DMS 273 treated with DMSO at 0.1 percent for 48 hours (cell line): Measurements from ENCODE around the gene PMAIP1.
"Not testable (repeated sequence)": the region's sequence is repeated elsewhere in the genome, so short reads cannot be mapped to it uniquely, and the experiment has no call there.

Experiments used
- DNase-seq: peaks from one replicate; lab custom pipeline; 2025; lab: John Stamatoyannopoulos, UW

Gene PMAIP1

DNA sequence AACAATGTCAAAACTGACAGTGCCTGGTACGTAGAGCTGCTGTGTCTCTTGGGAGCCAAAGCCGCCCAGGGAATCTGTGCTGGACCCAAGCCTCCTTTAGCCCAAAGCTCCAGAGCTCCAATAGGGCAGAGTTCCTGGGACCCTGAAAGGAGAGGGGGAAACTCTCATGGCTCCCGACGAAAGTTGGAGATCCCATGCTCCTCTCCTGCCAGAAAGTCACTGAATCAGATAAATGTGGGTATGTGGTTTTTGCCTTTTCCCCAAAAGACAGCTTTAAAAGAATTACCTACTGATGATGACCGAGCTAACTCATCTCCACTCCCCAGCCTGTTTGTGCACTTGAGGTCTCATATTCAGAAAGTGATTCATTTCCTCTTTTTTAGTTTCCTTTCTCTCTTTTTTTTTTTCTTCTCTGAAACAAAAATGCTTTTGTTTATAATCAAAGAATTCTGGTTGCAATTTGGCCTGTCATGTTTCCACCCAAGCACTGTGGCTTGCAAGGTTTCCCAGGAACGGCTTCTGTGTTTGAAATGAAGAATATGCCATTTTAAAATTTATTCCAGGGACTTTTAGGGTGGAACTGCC is 14.1 kb upstream of the PMAIP1 start:
- no peak for DNase-seq

DNA sequence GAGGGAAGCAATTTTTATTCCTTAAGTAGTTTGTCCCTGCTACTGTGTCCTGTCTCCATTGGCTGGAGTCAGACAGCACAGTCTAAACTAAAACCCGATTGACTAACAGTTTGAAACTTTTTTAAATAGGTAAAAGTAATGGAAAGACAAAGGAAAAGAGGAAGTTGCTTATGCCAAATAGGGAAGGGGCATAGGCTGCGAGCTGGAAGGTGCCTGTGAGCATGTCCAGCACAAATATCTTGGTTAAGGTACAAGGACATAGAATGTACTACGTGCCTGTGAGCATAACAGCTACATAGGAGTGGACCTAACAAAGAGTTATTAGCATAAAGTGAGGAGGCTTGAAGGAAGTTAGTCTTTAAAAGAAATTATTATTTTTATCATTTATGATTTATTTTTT is 13.4 kb upstream of the PMAIP1 start:
- DNase-seq = not testable (repeated sequence)

DNA sequence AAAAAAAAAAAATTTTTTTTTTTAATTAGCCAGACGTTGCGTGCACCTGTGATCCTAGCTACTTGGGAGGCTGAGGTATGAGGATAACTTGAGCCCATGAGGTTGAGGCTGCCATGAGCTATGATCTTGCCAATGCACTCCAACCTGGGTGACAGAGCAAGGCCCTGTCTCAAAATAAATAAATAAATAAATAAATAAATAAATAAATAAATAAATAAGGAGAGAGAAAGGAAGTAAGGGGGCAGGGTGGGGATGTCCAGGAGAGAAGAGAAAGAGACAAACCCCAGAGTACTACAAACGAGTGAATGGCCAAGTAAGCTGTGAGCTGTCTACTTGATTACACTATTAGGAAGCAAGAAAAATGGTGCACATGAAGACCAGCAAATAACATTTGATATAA is 7.7 kb upstream of the PMAIP1 start:
- no peak for DNase-seq

DNA sequence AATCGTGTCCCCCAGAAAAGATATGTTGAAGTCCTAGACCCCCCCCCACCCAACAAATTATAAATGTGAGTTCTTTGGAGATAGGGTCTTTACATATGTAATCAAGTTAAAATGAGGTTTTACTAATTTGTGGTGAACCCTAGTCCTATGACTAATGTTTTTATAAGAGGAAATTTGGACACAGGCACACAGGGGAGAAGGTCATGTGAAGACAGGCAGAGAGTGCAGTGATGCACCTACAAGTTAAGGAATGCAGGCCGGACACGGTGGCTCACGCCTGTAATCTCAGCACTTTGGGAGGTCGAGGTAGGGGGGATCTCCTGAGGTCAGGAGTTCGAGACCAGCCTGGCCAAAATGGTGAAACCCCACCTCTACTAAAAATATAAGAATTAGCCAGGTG is 5.8 kb upstream of the PMAIP1 start:
- DNase-seq = no peak

DNA sequence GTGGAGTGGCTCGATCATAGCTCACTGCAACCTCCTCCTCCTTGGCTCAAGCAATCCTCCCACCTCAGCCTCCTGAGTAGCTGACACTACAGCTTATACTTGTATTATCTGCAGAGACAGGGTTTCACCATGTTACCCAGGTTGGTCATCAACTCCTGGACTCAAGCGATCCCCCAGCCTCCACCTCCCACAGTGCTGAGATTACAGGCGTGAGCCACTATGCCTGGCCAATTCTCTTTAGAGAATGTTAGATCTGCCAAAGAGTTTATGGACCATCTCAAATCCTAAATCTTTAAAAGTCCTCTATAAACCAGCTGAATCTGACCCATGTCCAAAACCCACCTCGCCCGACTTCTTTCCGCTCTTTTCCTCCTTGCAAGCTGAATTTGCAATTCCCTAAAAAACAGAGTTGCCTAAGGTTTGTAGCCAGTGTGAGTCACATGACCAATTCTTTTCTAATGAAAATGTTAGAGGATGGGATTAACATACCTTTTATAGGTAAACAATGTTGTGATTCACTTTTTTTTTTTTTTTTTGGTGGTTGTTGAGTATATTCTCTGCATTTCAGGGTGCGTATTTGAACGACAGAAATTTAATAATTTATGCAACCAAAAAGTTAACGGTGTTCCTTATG is 2.4 kb upstream of the PMAIP1 start:
- DNase-seq = no peak

DNA sequence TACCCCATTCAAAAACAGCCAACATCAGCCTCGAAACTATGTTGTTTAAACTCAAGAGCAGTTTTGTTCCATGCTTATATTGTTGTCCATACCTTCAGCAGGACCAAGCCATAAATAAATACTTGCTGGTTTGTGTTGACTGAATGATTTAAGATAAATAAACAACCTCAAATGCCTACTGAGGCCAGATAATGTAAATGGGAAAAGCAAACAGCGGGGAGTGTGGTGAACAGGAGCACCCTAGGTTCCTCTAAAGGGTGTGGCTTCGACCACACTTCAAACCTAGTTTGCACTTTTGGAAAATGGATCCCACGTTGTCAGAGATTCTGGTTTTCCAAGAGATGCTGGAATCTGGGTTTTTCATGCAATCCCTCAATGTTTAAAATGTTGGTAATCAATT is 1.7 kb upstream of the PMAIP1 start:
- DNase-seq = no peak

DNA sequence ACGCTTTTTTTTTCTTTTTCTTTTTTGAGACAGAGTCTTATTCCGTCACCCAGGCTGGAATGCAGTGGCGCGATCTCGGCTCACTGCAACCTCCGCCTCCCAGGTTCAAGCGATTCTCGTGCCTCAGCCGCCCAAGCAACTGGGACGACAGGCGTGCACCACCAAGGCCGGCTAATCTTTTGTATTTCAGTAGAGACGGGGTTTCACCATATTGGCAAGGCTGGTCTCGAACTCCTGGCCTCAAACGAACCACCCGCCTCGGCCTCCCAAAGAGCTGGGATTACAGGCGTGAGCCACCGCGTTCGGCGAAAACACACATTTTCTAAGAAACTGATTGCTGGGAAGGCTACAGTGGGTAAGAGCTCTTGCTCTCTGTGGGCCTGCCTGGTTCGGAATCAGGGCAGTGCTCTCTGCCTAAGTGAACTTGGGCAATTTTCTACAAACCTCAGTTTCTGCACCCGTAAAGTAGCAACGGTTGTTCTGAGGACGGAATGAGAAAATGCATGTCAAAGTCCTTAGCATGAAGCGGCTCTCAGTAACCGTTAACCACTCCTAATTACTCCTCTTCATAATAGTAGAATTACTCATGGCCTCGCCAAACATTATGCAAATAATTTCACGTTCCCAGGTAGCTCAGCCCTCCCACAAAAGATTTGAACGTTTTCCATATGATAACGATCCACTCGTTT is 1.0 kb upstream of the PMAIP1 start:
- DNase-seq = no peak

DNA sequence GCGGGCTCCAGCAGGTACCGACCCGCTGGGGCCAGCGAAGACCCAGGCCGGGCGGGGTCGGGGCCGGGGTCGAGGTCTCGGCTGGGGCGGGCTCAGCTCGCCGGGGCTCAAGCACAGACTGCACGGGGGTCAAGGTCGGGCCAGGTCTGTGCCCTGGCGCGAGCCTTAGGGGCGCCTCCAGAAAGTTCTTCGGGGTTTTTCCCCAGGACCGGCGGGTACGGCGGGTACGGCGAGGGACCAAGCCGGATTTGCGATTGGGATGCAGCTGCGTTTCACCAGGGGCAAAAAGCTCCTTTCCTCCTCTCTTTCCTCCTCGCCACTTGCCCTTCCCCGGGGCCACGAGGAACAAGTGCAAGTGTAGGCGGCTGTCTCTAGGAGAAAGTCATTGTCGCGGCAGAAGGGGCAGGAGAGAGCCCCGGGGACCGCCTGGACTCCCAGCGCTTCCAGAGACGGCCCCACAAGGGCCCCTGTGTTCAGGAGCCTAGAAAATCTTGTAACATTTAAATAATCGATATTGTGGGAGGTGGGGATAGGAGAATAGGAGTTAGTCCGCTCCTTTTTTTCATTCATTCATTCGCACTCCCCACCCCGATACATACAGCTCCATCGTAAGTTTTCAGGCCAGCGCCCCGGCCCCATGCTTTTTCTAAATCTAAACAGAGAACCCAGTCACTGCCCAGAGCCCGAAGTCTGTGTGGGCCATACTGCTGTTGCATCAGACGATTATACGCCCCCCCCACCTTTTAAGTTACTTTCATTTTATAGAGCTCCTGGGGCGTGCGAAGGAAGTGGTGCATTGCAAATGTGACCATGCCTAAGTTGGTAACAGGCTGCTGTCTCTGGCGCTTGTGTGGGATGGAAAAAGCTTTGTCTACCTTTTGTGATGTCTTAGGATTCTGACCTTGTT is 679 bp downstream of the PMAIP1 start:
- DNase-seq = peak; percentile 60

DNA sequence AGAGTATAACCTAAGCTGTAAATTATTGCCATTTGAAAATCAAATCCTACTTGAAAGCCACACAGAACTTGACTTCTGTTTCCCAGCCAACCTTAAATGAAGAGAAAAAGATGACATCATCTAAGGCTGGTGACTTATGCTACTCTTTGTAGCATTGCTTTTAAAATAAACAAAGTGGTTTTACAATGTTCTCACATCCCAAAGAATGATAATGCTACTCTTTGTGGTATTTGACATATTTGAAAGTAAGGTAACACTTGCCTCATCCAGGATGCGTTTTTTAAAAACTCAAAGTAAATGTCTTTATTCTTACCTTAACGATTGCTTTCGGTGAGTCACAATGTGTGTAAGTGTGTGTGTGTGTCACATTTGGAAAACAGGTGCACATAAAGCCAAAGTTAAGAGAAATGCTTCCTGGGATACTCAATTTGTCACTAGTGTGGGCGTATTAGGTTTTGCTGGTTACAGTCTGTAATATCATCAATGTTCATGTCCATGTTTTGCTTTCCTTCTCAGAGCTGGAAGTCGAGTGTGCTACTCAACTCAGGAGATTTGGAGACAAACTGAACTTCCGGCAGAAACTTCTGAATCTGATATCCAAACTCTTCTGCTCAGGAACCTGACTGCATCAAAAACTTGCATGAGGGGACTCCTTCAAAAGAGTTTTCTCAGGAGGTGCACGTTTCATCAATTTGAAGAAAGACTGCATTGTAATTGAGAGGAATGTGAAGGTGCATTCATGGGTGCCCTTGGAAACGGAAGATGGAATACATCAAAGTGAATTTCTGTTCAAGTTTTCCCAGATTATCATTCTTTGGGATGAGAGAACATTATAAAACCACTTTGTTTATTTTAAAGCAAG is 2.6 kb downstream of the PMAIP1 start:
- DNase-seq = peak; percentile 18

DNA sequence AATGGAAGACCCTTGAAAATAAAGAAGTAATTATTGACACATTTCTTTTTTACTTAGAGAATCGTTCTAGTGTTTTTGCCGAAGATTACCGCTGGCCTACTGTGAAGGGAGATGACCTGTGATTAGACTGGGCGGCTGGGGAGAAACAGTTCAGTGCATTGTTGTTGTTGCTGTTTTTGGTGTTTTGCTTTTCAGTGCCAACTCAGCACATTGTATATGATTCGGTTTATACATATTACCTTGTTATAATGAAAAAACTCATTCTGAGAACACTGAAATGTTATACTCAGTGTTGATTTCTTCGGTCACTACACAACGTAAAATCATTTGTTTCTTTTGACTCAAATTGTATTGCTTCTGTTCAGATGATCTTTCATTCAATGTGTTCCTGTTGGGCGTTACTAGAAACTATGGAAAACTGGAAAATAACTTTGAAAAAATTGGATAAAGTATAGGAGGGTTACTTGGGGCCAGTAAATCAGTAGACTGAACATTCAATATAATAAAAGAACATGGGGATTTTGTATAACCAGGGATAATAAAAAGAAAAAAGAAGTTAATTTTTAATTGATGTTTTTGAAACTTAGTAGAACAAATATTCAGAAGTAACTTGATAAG is 3.3 kb downstream of the PMAIP1 start:
- DNase-seq = no peak

DNA sequence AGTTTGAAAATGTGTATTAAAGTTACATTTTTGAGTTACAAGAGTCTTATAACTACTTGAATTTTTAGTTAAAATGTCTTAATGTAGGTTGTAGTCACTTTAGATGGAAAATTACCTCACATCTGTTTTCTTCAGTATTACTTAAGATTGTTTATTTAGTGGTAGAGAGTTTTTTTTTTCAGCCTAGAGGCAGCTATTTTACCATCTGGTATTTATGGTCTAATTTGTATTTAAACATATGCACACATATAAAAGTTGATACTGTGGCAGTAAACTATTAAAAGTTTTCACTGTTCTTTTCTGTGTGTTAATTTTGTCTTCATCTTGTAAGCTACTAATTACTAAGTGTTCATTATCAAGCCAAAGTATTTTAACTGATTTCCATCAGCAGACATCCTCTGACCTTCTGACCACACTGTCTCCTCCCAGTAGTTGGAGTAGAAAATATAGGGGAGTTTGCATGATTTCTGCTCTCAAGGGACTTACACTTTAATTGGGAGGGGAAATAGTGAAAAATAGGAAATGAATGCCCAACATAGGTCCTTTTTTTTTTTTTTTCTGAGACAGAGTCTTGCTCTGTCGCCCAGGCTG is 4.3 kb downstream of the PMAIP1 start:
- DNase-seq = peak; percentile 21

DNA sequence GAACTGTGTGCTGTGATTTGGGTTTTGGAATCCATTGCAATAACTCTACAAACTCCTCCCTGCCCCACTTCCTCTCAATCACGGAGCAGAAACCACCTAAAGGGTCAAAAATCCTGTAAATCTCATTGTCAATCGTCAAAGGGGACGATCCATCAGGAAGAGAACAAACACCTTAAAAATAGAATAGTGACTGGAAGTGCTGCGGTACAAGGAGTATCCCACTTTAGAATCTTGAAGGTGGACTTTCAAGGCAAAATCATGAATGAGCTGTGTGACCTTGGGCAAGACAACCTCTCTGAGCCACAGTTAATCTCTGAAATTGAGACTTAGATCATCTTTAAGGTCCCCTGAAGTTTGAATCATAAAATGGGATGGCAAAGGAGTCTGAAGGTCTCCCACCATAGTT is 5.9 kb downstream of the PMAIP1 start:
- no peak for DNase-seq

DNA sequence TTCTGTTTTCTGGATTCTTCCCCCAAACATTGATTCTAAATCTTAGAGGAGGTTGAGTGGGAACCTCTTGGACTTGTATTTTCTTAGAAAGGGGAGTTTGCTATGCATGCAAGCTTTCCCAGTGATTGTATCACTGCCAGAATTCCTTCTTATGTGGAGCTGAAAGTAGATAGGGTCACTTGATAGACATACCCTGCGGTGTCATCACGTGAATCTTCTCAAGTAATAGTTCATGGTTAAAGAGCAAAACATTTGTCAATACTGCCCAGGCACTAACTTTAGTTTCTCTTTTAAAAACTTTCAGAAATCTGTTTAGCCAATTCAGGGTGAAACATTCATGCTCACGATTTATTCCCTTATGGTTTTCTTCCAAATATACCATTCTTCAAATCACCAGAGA is 6.4 kb downstream of the PMAIP1 start:
- DNase-seq = no peak

DNA sequence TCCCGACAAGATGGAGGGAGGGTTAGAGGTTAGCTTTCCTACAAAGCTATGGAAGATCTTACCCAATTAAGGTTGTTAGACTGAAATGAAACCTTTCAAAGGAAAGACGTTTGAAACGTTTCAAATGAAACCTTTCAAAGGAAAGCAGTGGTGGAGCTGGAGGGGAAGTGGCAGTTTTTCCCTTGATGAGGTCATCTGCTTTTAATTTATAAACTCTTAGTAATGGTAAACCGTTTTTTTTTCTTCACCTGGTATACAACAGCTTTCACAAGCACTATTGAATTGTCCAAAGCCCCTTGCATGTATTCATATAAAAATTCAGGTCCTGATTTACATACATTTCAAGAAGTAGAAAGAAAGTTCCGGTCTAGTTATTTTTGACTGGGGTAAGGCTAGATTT is 7.4 kb downstream of the PMAIP1 start:
- DNase-seq = no peak

DNA sequence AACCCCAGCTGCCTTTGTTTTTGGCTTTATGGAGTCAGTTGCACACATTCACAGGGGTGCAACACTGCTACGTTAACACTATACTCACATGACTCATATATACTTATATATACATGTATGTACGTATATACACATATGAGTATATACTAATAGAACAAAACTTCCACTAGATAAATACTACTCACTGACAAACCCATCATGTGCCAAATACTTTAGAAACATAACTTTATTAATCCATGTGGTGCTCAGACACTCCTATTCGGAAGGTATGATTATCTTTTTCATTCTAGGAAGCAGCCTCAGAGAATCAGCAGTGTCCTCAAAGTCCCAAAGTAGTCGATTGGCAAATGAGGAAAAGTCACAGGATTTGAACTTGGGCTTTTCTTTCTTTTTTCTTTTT is 7.9 kb downstream of the PMAIP1 start:
- DNase-seq = no peak

DNA sequence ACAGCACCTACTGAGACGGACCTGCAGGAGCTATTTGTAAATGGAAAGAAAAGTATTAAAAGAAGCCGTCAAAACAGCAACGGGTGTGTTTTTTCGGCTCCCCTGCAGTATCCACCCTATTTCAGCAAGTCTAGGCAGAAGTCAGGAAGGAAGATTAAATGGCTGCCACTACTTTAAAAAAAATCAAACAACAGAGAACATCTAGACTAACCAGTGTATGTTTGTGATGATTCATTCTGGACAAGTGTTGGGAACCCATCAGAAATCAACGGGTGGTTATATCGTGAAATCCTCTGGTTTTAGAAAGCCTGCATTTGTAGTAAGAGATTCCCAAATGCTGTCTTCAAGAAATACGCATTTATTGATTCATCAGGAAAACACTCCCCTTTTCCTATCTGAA is 9.0 kb downstream of the PMAIP1 start:
- DNase-seq = no peak

DNA sequence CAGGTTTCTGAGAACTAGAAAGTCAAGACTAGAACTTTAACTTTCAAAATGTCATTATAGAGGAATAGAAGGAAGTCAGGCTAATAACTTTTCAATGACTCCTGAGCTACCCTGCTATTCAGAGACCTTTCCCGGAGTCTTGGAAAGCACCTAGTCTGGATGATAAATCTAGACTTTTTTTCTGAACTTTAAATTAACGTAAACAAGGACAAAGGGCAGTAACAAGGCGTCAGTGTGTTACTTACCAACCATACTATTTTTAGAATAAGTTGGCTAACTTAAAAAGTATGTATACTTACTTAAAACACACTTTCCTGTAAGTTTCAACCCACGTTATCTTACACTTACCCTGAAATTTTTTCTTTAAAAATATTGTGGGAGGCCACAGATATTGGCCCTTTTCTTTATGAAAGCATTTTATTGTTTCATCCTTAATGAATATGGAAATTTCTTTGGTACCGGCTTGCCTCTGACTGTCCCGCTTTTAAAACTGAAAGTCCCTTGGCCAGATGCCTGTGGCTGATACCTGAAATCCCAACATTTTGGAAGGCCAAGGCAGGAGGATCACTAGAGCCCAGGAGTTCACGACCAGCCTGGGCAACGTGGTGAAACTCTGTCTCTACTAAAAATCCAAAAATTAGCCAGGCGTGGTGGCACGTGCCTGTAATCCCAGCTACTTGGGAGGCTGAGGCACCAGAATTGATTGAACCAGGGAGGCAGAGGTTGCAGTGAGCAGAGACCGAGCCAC is 9.7 kb downstream of the PMAIP1 start:
- no peak for DNase-seq

DNA sequence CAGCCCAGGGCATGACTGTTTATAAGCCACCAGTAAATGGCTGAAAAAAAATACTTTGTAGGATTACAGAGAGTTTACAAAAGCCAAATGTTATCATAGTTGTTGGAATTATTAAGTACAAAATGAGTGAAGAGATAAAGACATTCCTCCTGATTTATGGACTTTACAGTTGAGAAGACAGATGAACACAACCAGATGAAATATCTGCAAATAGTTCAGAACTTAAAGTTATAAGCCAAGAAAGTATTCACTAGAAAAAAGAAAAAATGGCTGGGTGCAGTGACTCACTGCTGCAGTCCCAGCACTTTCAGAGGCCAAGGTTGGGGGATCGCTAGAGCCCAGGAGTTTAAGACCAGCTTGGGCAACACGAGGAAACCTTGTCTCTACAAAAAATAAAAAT is 11.2 kb downstream of the PMAIP1 start:
- DNase-seq = no peak

DNA sequence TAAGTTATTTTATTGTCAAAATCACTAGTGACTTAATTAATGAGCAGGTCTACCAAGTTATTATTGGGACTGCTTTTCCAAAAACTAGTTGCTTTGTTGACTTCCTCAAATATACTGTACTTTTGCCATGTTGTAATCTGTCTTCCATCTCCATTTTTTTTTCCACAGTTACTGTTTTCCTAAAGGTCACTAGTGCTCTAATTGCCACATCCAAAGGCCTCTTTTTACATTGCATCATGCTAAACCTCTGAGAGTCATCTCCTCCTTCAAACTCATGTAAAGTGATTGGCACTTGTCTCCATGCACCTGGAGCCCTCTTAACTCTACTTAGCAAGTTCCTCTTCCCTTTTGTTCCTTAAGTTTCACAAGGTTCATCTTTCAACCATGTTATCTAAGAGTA is 11.8 kb downstream of the PMAIP1 start:
- DNase-seq = no peak

DNA sequence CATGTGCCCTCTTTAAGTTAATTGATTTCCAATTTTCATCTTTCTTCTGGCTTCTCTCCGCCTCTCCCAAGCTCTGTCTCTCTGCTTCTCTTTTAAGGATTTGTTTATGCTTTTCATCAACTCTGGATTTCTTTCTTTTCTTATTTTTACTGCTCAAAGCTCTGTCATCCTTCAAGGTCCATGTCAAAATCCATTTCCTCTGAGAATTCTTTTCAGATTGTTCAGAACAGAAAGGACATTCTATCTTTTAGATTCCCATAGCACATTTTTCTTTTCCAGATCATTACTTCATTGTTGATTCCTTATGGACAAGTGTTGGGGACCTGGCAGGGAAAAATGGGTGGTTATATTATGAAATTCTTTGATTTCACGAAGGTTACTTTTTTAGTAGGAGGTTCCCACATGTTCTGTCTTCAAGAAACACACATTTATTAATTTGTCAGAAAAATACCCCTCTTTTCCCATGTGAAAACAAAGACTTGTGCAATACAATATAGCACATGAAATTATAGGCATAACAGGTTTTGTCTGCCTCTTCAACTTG is 12.3 kb downstream of the PMAIP1 start:
- DNase-seq = no peak
